ENCODE measurements around the gene CRTC2.

The CRTC2 gene

DNA sequence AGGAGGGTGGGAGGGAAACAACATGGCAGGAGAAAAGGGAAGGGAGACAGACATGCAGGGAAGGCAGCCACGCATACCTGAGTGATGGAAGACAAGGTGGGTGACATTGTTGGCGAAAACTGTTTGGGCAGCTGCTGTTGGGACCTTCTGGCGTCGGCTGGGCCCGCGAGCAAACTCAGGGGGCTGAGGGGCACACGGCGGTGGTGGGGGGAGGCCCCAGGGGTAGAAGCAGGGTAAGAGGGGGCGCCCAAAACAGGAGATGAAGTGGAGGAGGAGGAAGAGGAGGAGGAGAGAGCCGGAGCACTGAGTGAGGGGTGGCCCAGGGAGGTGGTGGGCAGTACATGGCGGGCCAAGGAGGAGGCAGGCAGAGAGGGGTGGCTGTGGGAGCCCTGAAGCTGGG is 7.2 kb downstream of the CRTC2 start:
- TF ChIP-seq POLR2AphosphoS5 (IDR thresholded peaks at IDR 0.05; ENCODE audit: low read depth, low read length) (no peak), FOXP2 (optimal IDR thresholded peaks at IDR 0.05; ENCODE audit: borderline replicate concordance, extremely low read depth, extremely low read length, insufficient read depth) (no peak), REST (IDR thresholded peaks at IDR 0.05; ENCODE audit: insufficient read depth in 1 of 2, low read depth in 2 of 2, low read length in 2 of 2) (no peak), TAF1 (IDR thresholded peaks at IDR 0.05; ENCODE audit: borderline replicate concordance, insufficient read depth, low read length) (no peak), SIN3A (IDR thresholded peaks at IDR 0.05; ENCODE audit: borderline replicate concordance, insufficient read depth, low read length) (no peak)

DNA sequence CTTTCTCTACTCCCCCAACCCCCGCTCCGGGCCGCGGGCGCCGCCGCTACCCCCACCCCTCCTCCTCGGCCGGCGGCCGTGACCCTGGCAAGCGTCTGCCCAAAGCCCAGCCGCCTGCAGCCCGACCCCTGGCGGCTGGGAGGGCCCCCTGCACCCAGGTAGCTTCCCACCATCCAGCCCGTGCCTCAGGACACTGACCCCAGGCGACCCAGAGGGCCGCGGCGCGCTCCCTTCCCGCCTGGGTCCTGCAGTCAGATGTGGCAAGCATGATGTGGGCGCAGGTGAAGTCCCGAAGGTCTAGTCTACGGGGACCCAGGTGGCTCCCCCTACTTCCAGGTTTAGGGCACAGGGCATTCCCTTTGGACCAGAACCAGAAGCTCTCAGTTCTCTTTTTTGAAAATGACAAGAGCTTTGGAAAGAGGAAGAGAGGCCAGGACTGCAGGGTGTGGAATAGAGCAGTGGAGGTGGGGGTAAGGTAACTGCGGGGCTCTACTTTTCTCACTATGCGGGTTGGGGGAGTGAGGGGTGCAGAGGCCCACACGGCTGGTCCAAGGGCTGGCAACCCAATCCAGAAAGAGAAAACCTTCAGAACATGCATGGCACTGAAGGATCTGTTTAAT is 11.7 kb downstream of the CRTC2 start, which contains the start of gene DENND4B:
DENND4B (minus strand) TSS at position 97 of the 620 bp plus-strand sequence. CDS start 2,344 bp downstream, outside the sequence.
- TF ChIP-seq SIN3A (IDR thresholded peaks at IDR 0.05; ENCODE audit: borderline replicate concordance, insufficient read depth, low read length) (peak; percentile 88; the same call in 1 of the 2 replicates), REST (IDR thresholded peaks at IDR 0.05; ENCODE audit: insufficient read depth in 1 of 2, low read depth in 2 of 2, low read length in 2 of 2) (peak; percentile 23 to 40; a peak in 1 of 4 replicates), POLR2AphosphoS5 (IDR thresholded peaks at IDR 0.05; ENCODE audit: low read depth, low read length) (no peak; the same call in 1 of the 2 replicates), TAF1 (IDR thresholded peaks at IDR 0.05; ENCODE audit: borderline replicate concordance, insufficient read depth, low read length) (peak; percentile 88), FOXP2 (optimal IDR thresholded peaks at IDR 0.05; ENCODE audit: borderline replicate concordance, extremely low read depth, extremely low read length, insufficient read depth) (peak; percentile 70)

DNA sequence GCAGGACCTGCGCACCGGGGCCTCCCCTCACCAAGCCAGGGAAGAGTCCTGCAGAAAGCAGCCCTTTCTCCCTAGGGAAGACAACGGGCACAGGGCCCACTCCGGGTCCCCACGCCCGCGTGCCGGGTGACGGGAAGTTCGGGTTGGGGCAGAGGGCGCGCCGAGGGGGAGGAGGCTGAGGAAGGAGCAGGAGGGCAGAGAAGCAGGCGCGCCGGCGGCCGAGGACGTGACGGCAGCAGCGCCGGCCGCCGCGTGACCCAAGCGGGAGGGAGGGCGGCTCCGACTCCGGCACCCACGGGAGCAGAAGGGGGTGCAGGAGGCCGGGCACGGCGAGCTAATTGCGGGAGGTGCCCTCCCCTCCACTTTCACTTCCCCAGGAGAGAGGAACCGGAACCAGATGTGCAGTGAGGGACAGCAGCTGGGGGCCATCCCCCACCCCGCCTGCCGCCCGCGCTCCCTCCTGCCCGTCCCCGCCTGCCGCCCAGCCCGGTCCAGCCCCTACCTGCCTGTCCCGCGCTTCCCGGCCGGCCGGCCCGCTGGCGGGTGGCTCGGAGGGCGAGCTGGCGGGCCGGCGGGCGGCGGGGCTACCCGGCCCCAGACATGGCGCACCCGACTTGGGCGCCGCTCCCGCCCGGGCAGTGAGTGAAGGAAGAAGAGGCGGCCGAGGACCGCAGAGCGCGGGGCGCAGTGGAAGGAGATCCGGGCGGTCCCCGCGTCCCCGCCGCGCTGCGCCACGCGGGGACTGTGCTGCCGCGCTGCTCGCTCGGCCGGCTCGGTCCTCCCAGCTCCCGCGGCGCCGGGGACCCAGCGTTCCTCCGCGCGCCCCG is 12.4 kb downstream of the CRTC2 start:
- TF ChIP-seq FOXP2 (optimal IDR thresholded peaks at IDR 0.05; ENCODE audit: borderline replicate concordance, extremely low read depth, extremely low read length, insufficient read depth) (no peak), TAF1 (IDR thresholded peaks at IDR 0.05; ENCODE audit: borderline replicate concordance, insufficient read depth, low read length) (peak; percentile 5; the same call in 1 of the 2 replicates)

- TF ChIP-seq SIN3A (IDR thresholded peaks at IDR 0.05; ENCODE audit: borderline replicate concordance, insufficient read depth, low read length) = no peak
- TF ChIP-seq POLR2AphosphoS5 (IDR thresholded peaks at IDR 0.05; ENCODE audit: low read depth, low read length) = no peak
- no peak for TF ChIP-seq TAF1 (IDR thresholded peaks at IDR 0.05; ENCODE audit: borderline replicate concordance, insufficient read depth, low read length)
- TF ChIP-seq FOXP2 (optimal IDR thresholded peaks at IDR 0.05; ENCODE audit: borderline replicate concordance, extremely low read depth, extremely low read length, insufficient read depth) = no peak
- no peak for TF ChIP-seq REST (IDR thresholded peaks at IDR 0.05; ENCODE audit: insufficient read depth in 1 of 2, low read depth in 2 of 2, low read length in 2 of 2)
Observed at GRCh38 chr1:153945131-153945794, 13.1 kb downstream of the CRTC2 start.

DNA sequence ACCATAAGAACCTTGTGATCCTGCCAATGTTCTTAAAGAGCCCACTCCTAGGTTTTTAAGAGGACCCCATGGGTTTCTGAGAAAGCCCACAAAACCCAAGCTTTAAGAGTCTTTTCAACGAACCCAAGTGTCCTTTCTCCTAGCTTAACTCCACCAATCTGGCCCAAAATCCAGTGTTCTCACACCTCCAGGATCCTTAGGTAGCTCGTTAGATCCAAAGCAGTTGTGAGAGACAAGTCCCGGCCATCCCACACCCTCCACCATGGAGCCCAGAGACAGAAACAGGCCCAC is 13.6 kb downstream of the CRTC2 start:
- no peak for TF ChIP-seq REST (IDR thresholded peaks at IDR 0.05; ENCODE audit: insufficient read depth in 1 of 2, low read depth in 2 of 2, low read length in 2 of 2)
- no peak for TF ChIP-seq FOXP2 (optimal IDR thresholded peaks at IDR 0.05; ENCODE audit: borderline replicate concordance, extremely low read depth, extremely low read length, insufficient read depth)
- TF ChIP-seq POLR2AphosphoS5 (IDR thresholded peaks at IDR 0.05; ENCODE audit: low read depth, low read length) = no peak
- no peak for TF ChIP-seq SIN3A (IDR thresholded peaks at IDR 0.05; ENCODE audit: borderline replicate concordance, insufficient read depth, low read length)
